GM12872 (cell line): Measurements from ENCODE around the gene IVNS1ABP.
A peak's percentile ranks its signal among the peaks of the same experiment; 100 is the strongest.

Experiments used
- TF ChIP-seq, protein P1 (sequence below): IDR thresholded peaks from 3 replicates; pipeline ENCODE4 v1.5.1; 2011; ENCODE audit warnings: low read depth, mild to moderate bottlenecking, low read length, moderate library complexity; ENCODE audit not compliant: insufficient read depth

IVNS1ABP gene

DNA sequence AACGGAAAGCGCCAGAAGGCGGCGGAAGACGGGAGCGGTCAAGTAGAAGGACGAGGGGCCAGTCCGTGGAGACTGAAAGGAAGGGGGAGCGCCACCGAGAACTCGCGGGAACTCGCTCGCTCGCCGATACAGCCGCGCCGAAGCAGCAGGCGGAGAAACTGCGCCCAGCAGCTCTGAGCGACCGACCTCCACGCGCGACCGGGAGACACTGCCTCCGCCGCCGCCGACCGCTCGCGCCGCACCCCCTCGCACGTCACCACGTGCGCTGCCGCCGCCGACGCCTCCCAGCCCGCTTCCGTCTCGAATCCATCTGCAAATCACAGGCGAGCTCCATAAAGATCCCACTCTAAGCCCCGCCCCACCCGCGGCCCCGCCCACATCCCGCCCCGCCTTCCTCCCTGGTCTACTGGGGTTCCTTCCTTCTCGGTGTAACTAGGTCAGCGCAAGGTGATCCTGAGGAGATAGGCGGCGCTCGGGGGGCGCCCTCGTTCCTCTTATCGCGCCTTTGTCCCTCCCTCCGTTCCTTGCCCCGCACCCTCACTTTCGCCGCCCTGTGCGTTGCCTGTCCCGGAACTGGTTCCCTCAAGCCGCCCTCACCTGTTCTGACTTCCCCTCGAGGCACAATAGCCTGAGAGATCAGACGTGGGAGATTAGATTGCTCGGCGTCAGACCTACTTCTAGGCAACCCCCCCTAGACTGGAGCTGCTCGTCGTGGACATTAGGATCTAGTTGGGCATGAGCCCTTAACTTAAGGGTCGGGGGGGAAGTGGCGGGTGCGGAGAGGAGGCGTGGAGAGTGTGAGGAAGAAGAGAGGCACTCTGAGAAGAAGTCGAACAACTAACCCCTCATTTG lies at the start of gene IVNS1ABP:
TSS of gene IVNS1ABP (minus strand) at position 210 of the 852 bp plus-strand sequence. CDS start 7,750 bp downstream, outside the sequence.
- TF ChIP-seq, protein P1, sequence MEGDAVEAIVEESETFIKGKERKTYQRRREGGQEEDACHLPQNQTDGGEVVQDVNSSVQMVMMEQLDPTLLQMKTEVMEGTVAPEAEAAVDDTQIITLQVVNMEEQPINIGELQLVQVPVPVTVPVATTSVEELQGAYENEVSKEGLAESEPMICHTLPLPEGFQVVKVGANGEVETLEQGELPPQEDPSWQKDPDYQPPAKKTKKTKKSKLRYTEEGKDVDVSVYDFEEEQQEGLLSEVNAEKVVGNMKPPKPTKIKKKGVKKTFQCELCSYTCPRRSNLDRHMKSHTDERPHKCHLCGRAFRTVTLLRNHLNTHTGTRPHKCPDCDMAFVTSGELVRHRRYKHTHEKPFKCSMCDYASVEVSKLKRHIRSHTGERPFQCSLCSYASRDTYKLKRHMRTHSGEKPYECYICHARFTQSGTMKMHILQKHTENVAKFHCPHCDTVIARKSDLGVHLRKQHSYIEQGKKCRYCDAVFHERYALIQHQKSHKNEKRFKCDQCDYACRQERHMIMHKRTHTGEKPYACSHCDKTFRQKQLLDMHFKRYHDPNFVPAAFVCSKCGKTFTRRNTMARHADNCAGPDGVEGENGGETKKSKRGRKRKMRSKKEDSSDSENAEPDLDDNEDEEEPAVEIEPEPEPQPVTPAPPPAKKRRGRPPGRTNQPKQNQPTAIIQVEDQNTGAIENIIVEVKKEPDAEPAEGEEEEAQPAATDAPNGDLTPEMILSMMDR: peak; percentile 58

- TF ChIP-seq, protein P1: no peak
Observed at GRCh38 chr1:185365951-185366350, 48.9 kb upstream of the IVNS1ABP start.

DNA sequence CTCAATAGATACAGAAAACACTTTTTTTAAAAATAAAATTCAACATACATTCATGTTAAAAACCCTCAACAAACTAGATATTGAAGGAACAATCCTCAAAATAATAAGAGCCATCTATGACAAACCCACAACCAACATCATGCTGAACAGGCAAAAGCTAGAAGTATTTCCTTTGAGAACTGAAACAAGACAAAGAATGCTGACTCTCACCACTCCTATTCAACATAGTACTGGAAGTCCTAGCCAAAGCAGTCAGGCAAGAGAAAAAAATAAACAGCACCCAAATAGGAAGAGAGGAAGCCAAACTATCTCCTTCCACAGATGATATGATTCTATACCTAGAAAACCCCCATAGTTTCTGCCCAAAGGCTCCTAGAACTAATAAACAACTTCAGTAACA lies 46.2 kb upstream of the IVNS1ABP start:
- TF ChIP-seq, protein P1: no peak

DNA sequence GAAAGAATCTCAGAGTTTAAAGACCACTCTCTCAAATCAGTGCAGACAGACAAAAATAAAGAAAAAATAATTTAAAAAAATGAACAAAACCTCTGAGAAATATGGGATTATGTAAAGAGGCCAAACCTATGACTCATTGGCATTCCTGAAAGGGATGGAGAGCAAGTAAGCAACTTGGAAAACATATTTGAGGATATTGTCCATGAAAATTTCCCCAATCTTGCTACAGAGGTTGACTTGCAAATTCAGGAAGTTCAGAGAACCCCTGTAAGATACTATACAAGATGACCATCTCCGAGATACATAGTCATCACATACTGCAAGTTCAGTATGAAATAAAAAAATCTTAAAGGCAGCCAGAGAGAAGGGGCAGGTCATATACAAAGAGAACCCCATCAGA lies 43.7 kb upstream of the IVNS1ABP start:
- TF ChIP-seq, protein P1: no peak

DNA sequence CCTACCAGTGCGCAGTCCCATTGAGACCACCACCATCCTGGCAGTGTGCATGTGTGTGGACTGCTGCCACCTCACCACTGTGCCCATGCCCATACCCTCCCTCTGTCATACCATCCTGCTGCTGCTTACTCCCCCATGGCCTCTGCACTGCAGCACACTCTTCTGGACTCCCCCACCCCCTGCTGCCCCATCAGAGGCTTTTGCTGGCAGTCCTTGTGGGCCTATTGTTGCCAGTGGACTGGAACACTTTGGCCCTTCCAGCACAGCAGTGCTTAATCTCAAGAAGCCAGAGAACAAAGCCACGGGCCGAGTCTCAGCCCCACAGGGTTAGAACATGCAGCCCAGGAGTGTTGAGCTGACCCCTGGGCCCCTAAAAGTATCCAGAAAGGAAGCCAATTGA lies 41.9 kb upstream of the IVNS1ABP start:
- TF ChIP-seq, protein P1: no peak

GRCh38 chr1:185355947-185356346 lies 38.9 kb upstream of the IVNS1ABP start:
- TF ChIP-seq, protein P1: no peak

GRCh38 chr1:185353124-185353523 lies 36.1 kb upstream of the IVNS1ABP start:
- TF ChIP-seq, protein P1: no peak
